ENCODE results near the gene PLA2G2F.

DNA sequence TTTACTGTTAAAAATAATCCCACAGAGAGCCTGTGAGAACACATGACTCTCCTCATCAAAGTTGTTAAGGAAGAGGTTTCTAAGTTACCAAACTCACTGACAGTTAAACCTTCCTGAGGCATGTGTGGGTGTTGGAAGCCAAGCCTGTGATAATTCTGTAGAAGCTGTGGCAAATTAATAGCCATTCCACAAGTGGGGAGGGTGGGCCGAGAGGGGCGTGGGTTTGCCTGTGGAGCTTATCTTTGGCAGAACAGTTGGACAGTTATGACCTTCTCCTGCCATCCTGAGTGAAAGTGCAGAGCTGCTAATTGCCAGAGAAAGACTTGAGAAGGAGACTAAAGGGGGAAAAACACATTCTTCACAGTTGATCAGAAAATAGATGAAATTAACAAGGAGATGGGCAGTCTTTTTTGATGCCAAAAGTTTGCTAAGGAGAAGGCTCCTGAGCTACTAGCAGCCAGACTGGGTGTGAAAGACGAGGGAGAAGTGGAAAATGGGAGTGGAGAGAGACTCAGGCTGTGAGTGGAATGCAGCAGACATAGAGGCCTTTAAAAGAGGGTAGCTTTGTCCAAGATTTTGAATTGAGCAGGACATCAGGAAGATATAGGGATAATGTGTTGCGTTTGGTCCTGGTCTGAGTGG lies 48.8 kb downstream of the PLA2G2F start:
- TF ChIP-seq TEAD4 (CRISPR knock-in tag; IDR thresholded peaks at IDR 0.05) (no peak), ZBTB21 (CRISPR knock-in tag; IDR thresholded peaks at IDR 0.05; ENCODE audit: borderline replicate concordance) (no peak), NR2C2 (CRISPR knock-in tag; IDR thresholded peaks at IDR 0.05) (no peak), NFYB (CRISPR knock-in tag; conservative IDR thresholded peaks at IDR 0.05; ENCODE audit: low read depth) (no peak), FOXK1 (CRISPR knock-in tag; IDR thresholded peaks at IDR 0.05) (no peak), ZNF671 (CRISPR knock-in tag; IDR thresholded peaks at IDR 0.05) (no peak)
- TF ChIP-seq, protein P1, sequence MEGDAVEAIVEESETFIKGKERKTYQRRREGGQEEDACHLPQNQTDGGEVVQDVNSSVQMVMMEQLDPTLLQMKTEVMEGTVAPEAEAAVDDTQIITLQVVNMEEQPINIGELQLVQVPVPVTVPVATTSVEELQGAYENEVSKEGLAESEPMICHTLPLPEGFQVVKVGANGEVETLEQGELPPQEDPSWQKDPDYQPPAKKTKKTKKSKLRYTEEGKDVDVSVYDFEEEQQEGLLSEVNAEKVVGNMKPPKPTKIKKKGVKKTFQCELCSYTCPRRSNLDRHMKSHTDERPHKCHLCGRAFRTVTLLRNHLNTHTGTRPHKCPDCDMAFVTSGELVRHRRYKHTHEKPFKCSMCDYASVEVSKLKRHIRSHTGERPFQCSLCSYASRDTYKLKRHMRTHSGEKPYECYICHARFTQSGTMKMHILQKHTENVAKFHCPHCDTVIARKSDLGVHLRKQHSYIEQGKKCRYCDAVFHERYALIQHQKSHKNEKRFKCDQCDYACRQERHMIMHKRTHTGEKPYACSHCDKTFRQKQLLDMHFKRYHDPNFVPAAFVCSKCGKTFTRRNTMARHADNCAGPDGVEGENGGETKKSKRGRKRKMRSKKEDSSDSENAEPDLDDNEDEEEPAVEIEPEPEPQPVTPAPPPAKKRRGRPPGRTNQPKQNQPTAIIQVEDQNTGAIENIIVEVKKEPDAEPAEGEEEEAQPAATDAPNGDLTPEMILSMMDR (IDR thresholded peaks at IDR 0.05): no peak
